ENCODE results near the gene BPTF.
A peak's percentile ranks its signal among the peaks of the same experiment; 100 is the strongest.
"Not testable (repeated sequence)": the region's sequence is repeated elsewhere in the genome, so short reads cannot be mapped to it uniquely, and the experiment has no call there.

The BPTF gene

DNA sequence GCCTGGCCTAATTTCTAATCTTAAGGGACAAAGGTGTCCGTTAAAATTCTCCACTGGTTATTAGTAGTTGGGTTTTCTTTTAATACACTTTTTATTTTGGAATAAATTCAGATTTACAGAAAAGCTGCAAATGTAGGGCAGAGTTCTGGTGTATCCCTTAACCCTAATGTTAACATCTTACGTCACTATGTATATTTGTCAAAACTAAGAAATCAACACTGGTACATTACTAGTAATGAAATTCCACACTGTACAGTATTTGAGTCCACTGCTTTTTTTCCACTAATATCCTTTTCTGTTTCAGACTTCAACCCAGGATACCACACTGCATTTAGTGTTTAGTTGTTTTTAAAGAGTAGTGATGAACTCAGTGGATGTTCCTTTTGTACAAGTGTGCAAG lies 191.5 kb downstream of the BPTF start:
- DNase-seq, result no peak

- DNase-seq, result not testable (repeated sequence)
These were observed 193.2 kb downstream of the BPTF start for GRCh38 chr17:68018493-68018892.

DNA sequence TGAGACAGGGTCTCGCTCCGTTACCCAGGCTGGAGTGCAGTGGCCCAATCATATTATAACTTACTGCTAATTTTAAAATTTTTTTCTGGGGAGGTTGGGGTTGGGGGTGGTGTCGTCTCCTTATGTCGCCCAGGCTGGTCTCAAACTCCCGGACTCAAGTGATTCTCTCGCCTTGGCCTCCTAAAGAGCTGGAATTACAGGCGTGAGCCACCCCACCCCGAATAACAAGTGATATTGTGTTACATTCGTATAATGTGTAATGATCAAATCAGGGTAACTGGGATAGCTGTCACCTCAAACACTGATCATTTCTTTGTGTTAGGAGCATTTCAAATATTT lies 194.0 kb downstream of the BPTF start:
- DNase-seq, result no peak

DNA sequence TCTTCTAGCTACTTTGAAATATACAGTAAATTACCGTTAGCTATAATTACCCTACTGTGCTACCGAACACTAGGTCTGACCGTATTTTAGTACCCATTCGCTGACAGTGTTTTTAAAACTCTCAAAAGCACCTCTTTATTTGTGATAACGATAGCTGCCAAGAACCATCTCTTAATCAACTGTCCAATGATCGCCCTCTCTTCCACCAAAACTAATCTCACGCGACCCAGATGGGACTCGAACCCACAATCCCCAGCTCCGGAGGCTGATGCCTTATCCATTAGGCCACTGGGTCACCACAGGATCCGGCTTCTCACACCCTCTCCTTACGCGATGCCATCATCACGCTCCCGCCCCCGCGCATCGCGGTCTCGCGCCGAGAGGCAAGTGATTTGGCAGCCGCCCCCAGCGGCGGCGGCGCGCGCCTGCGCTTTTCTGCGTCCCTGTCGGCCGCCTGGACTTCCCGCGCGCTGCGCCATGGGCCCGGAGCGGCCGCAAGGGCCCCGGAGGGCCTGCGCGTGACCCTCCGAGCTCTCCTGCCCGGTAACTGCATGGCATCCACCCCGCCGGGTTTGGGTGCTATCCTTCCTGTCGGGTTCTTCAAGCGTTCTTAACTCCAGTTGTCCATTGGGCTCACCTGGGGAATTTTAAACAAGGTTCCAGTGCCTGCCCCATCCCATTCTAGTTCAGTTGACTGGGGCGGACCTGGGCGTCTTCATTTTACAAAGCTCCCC lies 194.5 kb downstream of the BPTF start:
- peak; percentile 97 to 98 for DNase-seq

- DNase-seq, result no peak
These were observed 195.1 kb downstream of the BPTF start for GRCh38 chr17:68020409-68020756.

DNA sequence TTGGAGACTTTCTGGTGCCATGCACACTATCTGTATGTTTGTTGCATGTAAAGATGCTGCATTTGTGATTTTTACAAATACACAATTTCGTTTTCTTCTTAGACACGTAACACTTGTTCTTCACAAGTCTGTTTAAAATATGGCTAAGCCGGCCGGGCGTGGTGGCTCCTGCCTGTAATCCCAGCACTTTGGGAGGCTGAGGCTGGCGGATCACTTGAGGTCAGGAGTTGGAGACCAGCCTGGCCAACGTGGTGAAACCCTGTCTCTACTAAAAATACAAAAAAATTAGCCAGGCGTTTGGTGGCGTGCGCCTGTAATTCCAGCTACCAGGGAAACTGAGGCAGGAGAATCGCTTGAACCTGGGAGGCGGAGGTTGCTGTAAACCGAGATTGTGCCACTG lies 195.5 kb downstream of the BPTF start:
- DNase-seq, result not testable (repeated sequence)

GRCh38 chr17:68021963-68022362 lies 196.7 kb downstream of the BPTF start:
- DNase-seq, result no peak

- not testable (repeated sequence) for DNase-seq
These were observed 197.2 kb downstream of the BPTF start for GRCh38 chr17:68022547-68022946.

- no peak for DNase-seq
These were observed 204.4 kb downstream of the BPTF start for GRCh38 chr17:68029512-68030215.

Data from CD4-positive, alpha-beta T cell treated with Interleukin-4 for 1 hour (primary cell).